Epithelial cell of esophagus (primary cell): ENCODE results near the gene CDC42SE1.
A peak's percentile ranks its signal among the peaks of the same experiment; 100 is the strongest.

Source experiments
- DNase-seq: peaks from one replicate; pipeline ENCODE4 v3.0.0; 2010; ENCODE audit warnings: low read depth
- H3K4me3 ChIP-seq: 2 replicates; pipeline ENCODE4 v1.5.1; 2011; ENCODE audit warnings: mild to moderate bottlenecking, low read length, control low read depth
- TF ChIP-seq, protein P1 (sequence below): IDR thresholded peaks from 2 replicates; pipeline ENCODE4 v1.5.1; 2011; ENCODE audit warnings: low read depth, mild to moderate bottlenecking, low read length, control low read depth, inconsistent platforms; ENCODE audit not compliant: insufficient read depth; ENCODE audit errors: missing control alignments

CDC42SE1 gene

DNA sequence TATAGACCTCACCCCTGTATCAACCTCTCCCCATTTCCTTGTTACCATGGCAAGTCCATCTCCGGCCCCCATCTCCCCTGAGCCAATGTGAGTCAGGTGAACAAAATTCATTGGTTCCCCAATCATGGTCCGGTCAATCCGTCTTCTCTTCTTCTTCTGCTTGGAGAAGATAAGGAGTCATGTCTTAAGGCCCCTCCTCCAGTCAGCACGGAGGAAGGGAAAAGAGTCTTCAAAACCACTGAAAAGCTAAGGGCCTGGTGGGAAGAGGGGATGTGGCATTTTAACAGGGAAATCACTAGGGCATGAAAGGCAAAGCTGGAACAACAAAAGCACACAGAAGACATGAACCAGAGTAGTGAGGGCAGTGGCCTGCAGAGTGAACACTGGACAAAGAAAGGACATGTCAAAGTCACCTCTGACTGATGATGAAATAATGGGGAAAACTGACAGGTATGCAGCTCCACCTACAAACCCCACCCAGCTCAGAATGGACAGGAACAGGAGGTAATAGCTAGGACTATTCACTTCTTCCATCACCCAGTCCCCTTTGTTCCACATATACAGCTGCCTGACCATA, 4.4 kb downstream of the CDC42SE1 start:
- DNase-seq: no peak
- H3K4me3 ChIP-seq: no peak overlapping the region
- TF ChIP-seq, protein P1, sequence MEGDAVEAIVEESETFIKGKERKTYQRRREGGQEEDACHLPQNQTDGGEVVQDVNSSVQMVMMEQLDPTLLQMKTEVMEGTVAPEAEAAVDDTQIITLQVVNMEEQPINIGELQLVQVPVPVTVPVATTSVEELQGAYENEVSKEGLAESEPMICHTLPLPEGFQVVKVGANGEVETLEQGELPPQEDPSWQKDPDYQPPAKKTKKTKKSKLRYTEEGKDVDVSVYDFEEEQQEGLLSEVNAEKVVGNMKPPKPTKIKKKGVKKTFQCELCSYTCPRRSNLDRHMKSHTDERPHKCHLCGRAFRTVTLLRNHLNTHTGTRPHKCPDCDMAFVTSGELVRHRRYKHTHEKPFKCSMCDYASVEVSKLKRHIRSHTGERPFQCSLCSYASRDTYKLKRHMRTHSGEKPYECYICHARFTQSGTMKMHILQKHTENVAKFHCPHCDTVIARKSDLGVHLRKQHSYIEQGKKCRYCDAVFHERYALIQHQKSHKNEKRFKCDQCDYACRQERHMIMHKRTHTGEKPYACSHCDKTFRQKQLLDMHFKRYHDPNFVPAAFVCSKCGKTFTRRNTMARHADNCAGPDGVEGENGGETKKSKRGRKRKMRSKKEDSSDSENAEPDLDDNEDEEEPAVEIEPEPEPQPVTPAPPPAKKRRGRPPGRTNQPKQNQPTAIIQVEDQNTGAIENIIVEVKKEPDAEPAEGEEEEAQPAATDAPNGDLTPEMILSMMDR: no peak

DNA sequence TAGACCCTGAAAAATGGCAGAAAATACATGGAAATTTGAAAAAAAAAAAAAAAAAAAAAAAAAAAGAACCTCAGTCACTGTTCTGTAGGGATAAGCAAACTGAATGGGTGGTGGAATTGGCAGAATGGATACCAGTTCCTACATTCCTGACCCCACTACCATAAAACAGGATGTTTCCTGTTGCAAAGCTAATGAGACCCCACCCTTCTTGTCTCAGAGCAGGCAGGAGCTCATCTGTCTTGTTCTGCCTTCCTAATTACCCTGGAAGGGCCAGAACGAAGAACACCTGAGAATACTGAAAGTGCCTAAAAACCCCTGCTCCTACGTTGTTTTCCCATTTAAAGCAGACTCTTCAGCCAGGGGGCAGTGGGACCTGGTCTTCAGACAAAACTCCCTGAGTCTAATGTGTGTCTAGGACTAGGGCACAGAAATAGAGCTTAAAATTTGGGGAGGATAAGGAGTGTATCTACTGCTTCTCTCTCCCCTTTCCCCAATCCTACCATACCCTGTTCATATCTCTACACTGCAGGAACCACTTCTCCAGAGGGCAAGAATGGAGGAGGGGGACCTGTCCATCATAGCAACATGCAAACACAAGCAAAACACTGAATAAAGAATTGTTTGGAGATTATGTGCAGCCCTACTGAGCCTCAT, 7.9 kb downstream of the CDC42SE1 start:
- no peak overlapping the region for H3K4me3 ChIP-seq
- TF ChIP-seq, protein P1: no peak

GRCh38 chr1:151050051-151050688, 9.3 kb downstream of the CDC42SE1 start:
- DNase-seq: no peak
- TF ChIP-seq, protein P1: no peak
- H3K4me3 ChIP-seq: no peak overlapping the region

More for the DNA sequence above, 7.9 kb downstream of the CDC42SE1 start:
- DNase-seq: no peak

- no peak for DNase-seq
- H3K4me3 ChIP-seq: no peak overlapping the region
- TF ChIP-seq, protein P1: no peak
These were observed 10.0 kb downstream of the CDC42SE1 start for GRCh38 chr1:151049458-151049857.

- TF ChIP-seq, protein P1: no peak
- DNase-seq: no peak
- peak overlapping the region; percentile 60 for H3K4me3 ChIP-seq
These were observed 10.8 kb downstream of the CDC42SE1 start for GRCh38 chr1:151048645-151049032.

- TF ChIP-seq, protein P1: peak; percentile 56
- peak overlapping the region; percentile 60 for H3K4me3 ChIP-seq
- DNase-seq: peak; percentile 79
These were observed 11.3 kb downstream of the CDC42SE1 start for GRCh38 chr1:151047925-151048644.
